Endometrium (tissue), 2 donors: ENCODE results near the gene PNPLA7.
"Not testable (repeated sequence)": the region's sequence is repeated elsewhere in the genome, so short reads cannot be mapped to it uniquely, and the experiment has no call there.

Experiments used
- FAIRE-seq: peaks from 2 replicates; lab custom pipeline; 2012; peaks lifted over from hg19 to GRCh38; lab: Jason Lieb, UNC
- donor health status: control.
- donor health status: control.

The PNPLA7 gene

GRCh38 chr9:137478962-137479861 is 71.0 kb downstream of the PNPLA7 start:
- FAIRE-seq = no peak

- FAIRE-seq = no peak
Observed at GRCh38 chr9:137478613-137478961, 71.6 kb downstream of the PNPLA7 start.

DNA sequence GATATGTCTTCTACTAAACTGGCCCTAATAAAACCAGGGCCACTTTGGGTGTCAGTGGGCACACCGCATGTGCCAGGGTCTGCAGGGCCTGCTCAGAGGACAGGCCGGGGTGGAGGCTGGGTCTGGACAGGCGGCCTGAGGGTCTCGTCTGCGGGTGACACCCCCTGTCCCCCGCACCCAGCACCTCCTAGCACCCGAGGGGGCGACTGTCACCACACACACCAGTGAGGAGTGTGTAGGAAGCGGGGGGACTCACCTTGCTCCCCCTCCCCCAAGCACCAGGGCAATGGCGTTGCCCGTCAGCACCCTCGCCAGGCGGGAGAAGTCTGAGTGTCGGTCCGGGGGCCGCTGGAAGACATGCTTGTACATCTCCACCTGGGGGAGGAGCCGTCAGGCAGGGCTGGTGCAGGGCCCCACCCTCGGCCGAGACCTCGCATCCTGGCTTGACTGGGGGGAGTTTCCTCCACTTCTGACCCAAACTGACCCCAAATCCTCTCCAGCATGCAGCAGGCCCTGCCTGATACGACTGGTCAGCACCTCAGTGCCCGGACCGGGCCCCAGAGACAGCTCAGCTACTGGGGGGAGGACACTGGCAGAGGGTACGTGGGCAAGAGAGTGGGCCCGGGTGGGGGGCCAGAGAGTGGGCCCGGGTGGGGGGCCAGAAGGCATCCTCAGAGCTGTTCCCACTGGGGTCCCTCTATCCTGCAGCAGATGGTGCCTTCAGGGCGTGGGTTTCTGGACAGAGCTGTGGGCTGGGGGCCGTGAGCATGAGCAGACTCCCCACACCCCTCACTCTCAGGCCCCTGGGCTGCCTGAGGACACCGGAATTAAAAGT is 72.2 kb downstream of the PNPLA7 start:
- no peak for FAIRE-seq

DNA sequence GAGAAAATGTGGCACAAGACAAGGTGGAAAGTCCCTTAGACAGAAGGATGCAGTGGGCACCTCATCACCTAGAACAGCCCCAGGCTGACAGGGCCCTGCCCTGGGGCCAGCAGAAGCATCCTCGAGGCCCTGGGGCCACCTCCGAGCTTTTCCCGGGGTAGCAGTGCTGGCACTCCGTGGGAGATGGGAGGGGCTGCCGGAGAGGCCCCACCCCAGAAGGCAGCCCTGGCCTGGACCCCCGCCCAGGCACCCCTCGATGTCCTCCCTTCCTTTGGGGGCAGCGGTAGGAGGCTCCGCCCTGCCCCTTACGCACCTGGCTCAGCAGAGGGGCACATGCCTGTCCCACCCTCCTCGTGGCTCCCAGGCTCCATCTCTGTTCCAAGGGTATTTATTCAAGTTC is 73.3 kb downstream of the PNPLA7 start:
- no peak for FAIRE-seq

DNA sequence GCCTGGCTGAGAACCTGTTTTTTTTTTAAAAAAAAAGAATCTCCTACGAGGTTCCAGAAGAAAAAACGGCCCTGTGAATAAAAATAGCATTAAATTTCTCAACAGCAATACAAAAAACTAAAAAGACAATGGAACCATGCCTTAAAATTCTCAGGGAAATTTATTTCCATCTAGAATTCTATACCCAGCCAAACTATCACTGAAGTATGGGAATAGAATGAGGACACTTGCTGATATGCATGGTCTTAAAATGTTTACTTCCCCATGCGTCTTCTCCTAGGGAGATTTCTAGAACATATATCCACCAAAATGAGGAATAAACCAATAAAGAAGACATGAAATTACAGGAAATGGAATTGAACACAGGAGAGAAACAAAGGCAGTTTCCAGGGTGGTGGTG is 74.5 kb downstream of the PNPLA7 start:
- no peak for FAIRE-seq

DNA sequence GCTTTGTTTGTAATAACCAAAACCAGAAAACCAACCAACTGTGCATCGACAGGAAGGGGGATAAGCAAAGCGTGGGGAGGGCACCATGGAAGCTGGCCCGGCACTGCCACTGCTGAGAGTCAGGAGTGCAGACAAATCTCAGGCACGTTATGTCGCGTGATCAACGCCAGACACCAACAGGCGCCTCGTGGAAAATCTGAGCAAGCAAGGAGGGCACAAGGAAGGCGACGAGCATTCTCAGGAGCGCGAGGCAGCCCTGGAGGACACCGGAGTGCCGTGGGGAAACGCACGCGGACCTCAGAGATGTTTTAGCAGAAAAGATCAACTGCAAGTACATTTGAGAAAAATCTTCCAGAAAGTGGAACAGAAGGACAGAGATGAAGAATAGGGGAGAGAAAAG is 75.9 kb downstream of the PNPLA7 start:
- FAIRE-seq = no peak

- no peak for FAIRE-seq
Observed at GRCh38 chr9:137470785-137471184, 79.4 kb downstream of the PNPLA7 start.

DNA sequence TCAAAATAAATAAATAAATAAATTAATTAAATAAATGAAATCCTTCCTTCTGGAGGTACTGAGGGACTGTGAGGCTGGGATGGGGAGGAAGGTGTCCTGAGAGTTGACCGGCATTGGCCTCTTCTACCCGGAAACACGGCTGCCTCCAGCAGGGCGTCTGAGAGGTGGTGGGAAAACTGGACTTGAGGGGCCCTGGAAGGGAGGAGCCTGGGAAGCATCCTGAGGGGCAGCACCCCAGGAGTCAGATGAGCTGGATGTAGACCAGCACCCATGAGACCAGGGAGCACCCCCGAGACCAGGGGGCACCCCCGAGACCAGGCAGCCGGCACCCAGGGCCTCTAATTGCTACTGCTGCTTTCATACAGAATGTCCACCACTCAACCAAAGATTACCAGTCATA is 82.3 kb downstream of the PNPLA7 start:
- no peak for FAIRE-seq

DNA sequence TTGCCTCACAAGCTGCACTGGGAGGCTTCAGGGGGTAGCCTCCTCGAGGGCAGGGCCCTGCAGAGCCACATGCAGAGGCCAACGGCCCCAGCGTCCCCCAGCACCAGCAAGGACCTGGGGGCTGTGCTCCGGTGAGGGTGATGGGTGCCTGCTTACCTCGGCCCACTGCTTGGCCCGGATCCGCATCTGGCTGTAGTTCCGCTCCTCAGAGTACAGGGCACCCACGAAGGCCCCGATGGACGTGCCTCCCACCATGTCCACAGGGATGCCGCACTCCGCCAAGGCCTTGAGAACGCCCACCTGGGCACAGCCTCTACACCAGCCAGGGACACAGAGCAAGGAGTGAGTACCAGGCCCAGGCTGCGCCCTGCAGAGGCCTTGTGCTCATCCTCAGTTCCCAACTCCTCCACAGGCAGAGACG is 83.0 kb downstream of the PNPLA7 start:
- no peak for FAIRE-seq

- not testable (repeated sequence) for FAIRE-seq
Observed at GRCh38 chr9:137466389-137467085, 83.7 kb downstream of the PNPLA7 start.

DNA sequence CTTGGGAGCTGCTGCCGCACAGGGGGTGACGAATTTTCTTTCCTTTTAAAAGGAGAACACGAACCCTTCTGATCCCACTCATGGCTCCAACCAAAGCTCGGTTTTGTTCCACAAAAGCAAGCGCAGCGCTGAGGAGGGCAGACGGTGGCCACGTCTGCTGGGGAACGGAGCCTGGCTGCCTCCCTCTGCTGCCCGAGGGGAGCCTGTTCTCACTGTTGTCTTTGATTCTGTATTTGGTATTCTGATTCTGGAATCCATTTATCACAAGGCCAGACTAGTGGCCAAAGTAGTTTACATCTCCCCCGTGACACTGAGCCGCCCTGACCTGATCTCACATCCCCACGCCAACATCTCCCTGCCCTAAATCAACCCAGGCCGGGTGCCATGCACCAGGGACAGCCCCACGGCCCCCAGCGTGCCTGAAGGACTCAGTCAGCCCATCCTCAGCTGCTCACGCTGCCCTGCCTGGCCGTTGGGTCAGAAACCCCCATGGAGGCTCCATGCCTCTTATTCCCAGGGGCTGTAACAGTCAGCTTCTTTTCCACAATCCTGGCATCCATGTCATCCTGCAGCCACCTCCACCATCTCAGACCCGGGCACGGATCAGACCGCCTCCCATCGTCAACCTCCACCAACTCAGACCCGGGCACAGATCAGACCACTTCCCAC is 84.3 kb downstream of the PNPLA7 start:
- no peak for FAIRE-seq

- FAIRE-seq = no peak
Observed at GRCh38 chr9:137465000-137465719, 85.0 kb downstream of the PNPLA7 start.

DNA sequence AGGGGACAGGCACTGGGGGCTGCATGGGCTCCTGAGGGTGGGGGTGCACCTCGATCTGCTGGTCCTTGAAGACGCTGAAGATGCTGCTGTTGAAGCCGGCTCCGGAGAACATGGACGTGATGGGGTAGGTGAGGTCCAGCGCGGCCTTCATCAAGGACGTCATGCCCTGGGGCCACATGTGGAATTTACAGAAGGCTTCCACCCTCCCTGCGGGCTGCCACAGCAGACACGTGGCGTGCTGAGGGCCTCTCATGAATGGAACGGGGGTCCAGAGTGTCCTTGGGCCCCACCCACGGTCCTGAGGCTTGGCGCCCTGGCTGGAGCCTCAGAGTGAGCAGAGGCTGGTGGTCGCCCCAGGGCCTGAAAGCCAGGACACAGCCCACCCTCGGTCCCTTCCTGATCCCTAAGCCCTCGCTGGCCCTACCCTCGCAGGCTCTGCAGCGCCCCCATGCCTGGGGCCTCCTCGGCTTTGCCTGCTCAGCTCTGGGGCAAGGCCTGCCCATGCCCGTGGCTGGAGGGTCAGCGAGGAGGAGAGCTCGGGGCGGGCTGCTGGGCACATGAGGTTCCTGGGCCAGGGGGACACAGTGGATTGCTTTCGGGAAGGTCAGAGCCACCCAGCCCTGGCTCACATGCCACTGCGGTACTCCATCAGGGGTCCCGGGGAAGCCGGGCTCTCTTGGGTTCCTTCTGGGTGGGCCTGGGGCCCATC is 85.8 kb downstream of the PNPLA7 start:
- no peak for FAIRE-seq

- FAIRE-seq = no peak
Observed at GRCh38 chr9:137463931-137464290, 86.3 kb downstream of the PNPLA7 start.

DNA sequence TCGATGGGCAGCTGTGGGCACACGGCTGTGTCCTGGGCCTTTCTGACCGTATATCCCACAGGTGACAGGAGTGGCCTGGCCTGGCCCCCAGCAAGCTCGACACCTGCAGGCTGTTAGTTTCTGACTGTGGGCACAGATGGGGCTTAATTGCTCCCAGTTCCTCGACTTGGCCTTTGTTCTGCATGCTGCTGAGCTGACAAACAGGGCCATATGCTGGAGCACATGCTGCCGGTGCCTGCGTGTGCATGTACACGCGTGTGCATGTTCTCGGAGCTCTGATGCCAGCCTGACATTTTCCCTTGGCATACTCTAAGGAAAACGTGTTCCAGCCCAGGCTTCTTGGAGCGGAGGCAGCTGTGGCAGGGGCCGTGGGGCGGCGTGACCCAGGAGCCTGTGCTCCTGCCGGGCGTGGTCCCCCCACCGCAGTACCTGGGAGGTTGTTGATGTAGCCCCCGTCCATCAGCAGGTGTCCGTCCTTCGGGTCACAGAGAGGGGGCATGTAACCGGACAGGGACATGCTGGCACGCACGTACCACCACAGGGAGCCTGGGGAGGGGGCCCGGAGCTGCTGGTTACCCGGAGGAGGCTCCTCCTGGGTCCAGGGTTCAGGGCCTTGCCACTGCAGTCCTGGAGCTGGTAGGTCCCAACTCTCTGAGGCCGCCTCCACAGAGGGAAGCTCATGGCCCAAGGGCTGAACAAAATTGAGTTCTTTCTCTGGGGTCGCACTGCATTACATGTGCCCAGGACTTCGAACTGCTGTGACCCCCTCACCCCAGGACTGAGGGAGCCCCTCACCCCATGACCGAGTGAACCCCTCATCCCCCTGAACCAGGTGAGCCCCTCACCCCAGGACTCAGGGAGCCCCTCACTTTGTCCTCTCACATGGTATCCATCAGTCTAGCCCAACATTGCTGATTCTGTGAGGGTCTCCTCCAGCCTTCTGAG is 86.9 kb downstream of the PNPLA7 start:
- FAIRE-seq = no peak

GRCh38 chr9:137462396-137462985 is 87.7 kb downstream of the PNPLA7 start:
- no peak for FAIRE-seq

DNA sequence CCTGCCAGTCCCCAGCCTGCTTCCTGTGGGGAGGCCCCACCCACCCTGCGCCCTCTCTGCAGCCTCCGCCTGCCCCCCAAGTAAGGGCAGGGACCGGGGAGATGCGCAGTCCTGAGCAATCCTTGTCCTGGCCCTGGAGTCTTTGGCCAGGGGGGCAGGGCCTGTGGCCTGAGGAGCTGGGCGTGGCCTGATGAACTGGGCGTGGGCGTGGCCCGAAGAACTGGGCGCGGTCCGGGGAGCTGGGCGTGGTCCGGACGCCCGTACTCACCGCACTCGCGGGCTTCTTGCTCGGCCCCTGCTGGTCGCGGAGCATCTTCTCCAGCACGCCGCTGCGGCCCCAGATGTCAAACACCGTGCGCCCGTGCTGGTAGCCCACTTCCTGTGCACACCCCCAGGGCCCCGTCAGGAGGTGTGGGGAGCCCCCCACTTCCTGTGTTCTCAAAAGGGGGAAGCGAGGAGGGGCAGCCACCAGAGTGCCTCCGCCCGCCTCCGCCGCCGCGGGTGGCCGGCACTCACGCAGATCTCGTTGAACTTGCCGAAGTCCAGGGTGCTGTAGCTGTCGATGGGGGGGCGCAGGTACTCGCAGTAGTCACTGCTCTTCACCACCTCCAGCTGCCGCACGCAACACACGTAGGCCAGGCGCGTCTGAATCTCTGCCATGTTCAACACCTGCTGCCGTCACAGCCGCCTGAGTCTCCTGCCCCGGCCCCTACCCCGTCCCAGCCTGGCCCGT is 88.4 kb downstream of the PNPLA7 start:
- no peak for FAIRE-seq

DNA sequence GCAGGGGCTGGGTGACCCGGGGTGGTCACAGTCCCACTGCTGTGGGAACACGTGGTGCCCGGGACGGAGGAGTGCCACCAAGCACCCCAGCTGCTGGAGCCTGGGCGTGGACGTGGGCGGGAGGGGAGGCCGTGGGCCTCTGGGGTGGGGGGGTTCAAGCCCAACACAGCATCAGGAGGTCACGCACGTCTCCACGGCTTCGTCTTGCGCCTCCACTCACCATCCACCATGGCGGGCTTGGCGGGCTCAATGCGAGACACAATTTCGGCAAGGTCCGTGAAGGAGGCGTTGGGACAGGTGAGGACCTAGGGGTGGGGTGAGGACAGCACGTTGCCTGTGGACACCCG is 88.9 kb downstream of the PNPLA7 start:
- FAIRE-seq = no peak
